ENCODE data around the gene SMG9.

Gene SMG9, protein sequence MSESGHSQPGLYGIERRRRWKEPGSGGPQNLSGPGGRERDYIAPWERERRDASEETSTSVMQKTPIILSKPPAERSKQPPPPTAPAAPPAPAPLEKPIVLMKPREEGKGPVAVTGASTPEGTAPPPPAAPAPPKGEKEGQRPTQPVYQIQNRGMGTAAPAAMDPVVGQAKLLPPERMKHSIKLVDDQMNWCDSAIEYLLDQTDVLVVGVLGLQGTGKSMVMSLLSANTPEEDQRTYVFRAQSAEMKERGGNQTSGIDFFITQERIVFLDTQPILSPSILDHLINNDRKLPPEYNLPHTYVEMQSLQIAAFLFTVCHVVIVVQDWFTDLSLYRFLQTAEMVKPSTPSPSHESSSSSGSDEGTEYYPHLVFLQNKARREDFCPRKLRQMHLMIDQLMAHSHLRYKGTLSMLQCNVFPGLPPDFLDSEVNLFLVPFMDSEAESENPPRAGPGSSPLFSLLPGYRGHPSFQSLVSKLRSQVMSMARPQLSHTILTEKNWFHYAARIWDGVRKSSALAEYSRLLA

DNA sequence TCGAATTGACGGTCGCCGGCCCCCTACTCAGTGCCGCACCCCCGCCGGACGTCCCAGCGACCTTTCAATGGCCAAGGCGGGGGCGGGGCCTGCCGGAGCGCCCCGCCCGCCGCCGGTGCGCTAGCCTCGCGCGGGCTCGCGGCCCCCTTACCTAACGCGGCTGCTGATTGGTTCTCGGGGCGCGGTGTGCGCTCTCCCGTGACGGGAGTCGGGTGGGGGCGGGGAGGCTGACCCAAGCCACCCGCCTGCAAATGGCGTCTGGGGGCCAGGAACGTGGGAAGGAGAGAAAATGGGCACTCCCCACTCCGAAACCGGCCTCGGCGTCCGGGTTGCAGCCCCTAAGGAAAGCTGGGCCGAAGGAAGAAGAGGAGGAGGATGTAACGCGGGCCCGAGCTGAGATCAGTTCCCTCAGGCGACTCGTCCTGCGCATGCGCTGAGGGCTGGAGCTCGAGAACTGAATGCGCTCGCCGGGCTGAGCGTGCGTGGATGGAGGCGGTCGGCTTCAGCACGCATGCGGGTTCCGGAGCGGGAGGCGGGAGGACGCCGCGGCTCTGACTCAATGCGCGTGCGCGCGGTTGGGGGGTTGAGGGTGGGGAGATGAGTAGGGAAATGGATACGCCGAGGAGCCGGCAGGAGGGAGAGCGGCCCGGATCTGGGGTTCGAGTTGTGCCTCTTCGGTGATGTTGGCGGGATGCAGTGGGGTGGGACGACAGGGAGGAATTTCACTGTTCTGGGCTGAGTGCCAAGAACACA lies at the start of gene SMG9:
Gene SMG9, minus strand, starts transcription at position 460 of the 753 bp plus-strand sequence. CDS start 4,221 bp downstream, outside the sequence.
- H3K27me3 Mint-ChIP-seq (ENCODE audit: low read depth): no peaks in the 10 kb centered on the region
- TF ChIP-seq, protein P1, sequence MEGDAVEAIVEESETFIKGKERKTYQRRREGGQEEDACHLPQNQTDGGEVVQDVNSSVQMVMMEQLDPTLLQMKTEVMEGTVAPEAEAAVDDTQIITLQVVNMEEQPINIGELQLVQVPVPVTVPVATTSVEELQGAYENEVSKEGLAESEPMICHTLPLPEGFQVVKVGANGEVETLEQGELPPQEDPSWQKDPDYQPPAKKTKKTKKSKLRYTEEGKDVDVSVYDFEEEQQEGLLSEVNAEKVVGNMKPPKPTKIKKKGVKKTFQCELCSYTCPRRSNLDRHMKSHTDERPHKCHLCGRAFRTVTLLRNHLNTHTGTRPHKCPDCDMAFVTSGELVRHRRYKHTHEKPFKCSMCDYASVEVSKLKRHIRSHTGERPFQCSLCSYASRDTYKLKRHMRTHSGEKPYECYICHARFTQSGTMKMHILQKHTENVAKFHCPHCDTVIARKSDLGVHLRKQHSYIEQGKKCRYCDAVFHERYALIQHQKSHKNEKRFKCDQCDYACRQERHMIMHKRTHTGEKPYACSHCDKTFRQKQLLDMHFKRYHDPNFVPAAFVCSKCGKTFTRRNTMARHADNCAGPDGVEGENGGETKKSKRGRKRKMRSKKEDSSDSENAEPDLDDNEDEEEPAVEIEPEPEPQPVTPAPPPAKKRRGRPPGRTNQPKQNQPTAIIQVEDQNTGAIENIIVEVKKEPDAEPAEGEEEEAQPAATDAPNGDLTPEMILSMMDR (IDR thresholded peaks at IDR 0.05; ENCODE audit: unreplicated experiment in 3 of 3): no peak
- H3K4me1 Mint-ChIP-seq: peaks cover 24% of the 10 kb centered on the region
- H3K36me3 Mint-ChIP-seq (ENCODE audit: low read depth): peaks cover 23% of the 10 kb centered on the region
- H3K27ac Mint-ChIP-seq: peak within 1 kb of the TSS; percentile 96 to 99 (median 99)
- H3K4me3 Mint-ChIP-seq: peak within 1 kb of the TSS; percentile 94 to 99 (median 99)
- H3K9me3 Mint-ChIP-seq: no peaks in the 10 kb centered on the region

DNA sequence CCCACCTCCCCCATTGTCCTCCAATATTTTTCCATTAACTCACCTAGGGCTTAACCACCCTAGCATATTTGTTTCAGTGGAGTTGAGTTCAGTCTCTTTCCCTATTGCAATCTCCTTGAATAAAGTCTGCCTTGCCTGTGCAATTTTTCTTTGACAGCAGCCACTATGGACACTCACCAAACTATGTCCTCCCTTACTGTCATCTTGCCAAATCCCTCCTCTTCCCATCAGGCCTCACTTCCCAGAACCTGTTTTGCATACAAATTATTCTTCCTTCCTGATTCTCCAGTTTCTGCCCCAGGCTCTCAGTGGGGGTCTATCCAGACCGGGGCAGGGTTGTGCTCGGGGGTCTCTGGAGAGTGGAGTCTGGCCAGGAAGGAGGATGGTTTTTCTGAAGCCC lies 49.7 kb upstream of the SMG9 start:
- H3K9me3 Mint-ChIP-seq: no peaks in the 10 kb centered on the region
- H3K27ac Mint-ChIP-seq: no peak overlapping the region
- H3K36me3 Mint-ChIP-seq (ENCODE audit: low read depth): no peaks in the 10 kb centered on the region
- no peak overlapping the region for H3K4me3 Mint-ChIP-seq
- peaks cover 41% of the 10 kb centered on the region for H3K27me3 Mint-ChIP-seq (ENCODE audit: low read depth)
- no peaks in the 10 kb centered on the region for H3K4me1 Mint-ChIP-seq
- TF ChIP-seq, protein P1 (IDR thresholded peaks at IDR 0.05; ENCODE audit: unreplicated experiment in 3 of 3): no peak

DNA sequence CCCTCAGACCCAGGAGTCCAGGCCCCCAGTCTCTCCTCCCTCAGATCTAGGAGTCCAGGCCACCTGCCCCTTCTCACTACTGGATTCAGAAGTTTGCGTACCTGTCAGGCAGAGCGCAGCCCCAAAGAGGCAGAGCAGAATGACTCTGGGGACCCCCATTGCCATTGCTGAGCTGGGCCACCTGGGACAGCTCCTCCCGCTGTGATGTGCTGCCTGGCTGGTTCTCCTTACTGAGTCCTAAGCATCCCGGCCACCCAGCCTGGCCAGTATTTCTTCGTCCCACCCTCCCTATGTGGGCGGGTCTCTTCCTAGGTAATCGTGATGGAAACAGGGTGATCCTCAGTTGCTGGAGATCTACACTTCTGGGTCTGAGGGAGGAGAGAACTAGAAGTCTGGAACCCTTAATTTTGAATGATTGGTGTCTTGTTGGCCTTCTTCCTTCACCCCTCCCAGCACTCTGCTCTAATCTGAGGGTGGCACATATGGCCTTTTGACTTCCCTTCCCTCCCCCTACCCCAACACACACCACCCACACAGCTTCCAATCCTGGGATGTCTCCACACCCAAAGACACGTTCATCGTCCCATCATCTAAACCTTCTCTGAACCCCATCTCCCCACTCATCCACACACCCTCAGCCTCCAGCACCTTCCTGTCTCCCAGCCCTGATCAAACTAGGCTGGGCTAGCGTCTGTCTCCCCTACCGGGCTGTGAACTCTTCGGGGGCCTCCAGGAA lies 47.6 kb upstream of the SMG9 start, which contains the start of gene LYPD5:
Gene LYPD5, minus strand, starts transcription at position 232 of the 736 bp plus-strand sequence. Its CDS starts 67 bp downstream, at position 165.
- no peak within 1 kb of the TSS for H3K4me3 Mint-ChIP-seq
- H3K27me3 Mint-ChIP-seq (ENCODE audit: low read depth): peaks cover 62% of the 10 kb centered on the region
- no peak within 1 kb of the TSS for H3K27ac Mint-ChIP-seq
- TF ChIP-seq, protein P1 (IDR thresholded peaks at IDR 0.05; ENCODE audit: unreplicated experiment in 3 of 3): no peak
- H3K36me3 Mint-ChIP-seq (ENCODE audit: low read depth): no peaks in the 10 kb centered on the region
- no peaks in the 10 kb centered on the region for H3K9me3 Mint-ChIP-seq
- H3K4me1 Mint-ChIP-seq: no peaks in the 10 kb centered on the region

DNA sequence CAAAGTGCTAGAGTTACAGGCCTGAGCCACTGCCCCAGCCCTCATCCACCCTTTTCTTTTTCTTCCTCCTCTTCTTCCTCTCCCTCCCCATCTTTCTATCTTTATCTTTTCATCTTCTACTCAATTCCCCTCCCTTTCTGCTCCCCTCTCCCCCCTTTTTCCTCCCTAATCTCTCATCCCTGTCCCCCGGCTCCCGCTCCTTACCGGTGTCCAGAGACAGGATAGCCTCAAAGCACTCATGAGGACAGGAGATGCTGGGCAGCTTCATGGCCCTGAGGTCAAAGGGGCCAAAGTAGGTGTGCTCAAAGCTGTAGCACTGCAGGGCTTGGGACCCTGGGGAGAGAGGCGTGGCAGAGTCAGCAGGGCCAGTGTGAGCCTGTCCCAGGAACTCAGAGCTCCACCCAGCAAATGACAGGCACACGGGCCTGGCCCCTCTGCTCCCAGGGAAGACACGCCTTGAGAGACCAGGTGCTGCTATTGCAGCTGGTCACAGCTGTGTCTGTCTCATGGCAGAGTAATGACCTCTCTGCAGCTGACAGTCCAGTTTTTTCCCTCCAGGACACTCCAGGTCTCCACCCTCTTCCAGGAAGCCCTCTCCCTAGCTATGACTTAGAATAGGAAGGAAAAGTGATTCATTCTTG lies 44.9 kb upstream of the SMG9 start:
- no peaks in the 10 kb centered on the region for H3K4me1 Mint-ChIP-seq
- no peak overlapping the region for H3K27ac Mint-ChIP-seq
- TF ChIP-seq, protein P1 (IDR thresholded peaks at IDR 0.05; ENCODE audit: unreplicated experiment in 3 of 3): no peak
- H3K27me3 Mint-ChIP-seq (ENCODE audit: low read depth): peaks cover 86% of the 10 kb centered on the region
- peak overlapping the region; percentile 30 to 75 (median 74) for H3K4me3 Mint-ChIP-seq
- no peaks in the 10 kb centered on the region for H3K36me3 Mint-ChIP-seq (ENCODE audit: low read depth)
- H3K9me3 Mint-ChIP-seq: no peaks in the 10 kb centered on the region

Data from nephron (organoid).